ENCODE measurements around the gene RAB40A. TPM values are rescaled to one million over a fixed set of nuclear protein-coding genes. Genes with fewer than 3 reads are reported as not detected.

The RAB40A gene
- total RNA-seq, 2 donors from 2014 or later: 2.6 to 4.3 TPM

- Histone ChIP-seq H3K4me3 (no peak overlapping the region), H3K36me3 (no peaks in the 10 kb centered on the region), H3K9me3 (no peaks in the 10 kb centered on the region), H3K27ac (peak overlapping the region; percentile 93 to 96), H3K27me3 (replicated peaks; ENCODE audit: insufficient read depth) (no peaks in the 10 kb centered on the region), H3K4me1 (ENCODE audit: control insufficient read depth in 1 of 2, low read depth in 2 of 2) (peaks cover 24 to 51% of the 10 kb centered on the region in 2 donors)
- TF ChIP-seq, protein P1, sequence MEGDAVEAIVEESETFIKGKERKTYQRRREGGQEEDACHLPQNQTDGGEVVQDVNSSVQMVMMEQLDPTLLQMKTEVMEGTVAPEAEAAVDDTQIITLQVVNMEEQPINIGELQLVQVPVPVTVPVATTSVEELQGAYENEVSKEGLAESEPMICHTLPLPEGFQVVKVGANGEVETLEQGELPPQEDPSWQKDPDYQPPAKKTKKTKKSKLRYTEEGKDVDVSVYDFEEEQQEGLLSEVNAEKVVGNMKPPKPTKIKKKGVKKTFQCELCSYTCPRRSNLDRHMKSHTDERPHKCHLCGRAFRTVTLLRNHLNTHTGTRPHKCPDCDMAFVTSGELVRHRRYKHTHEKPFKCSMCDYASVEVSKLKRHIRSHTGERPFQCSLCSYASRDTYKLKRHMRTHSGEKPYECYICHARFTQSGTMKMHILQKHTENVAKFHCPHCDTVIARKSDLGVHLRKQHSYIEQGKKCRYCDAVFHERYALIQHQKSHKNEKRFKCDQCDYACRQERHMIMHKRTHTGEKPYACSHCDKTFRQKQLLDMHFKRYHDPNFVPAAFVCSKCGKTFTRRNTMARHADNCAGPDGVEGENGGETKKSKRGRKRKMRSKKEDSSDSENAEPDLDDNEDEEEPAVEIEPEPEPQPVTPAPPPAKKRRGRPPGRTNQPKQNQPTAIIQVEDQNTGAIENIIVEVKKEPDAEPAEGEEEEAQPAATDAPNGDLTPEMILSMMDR (IDR thresholded peaks at IDR 0.05): no peak
- DNase-seq (ENCODE audit: low spot score) (no peak), ATAC-seq (ENCODE audit: insufficient number of reproducible peaks, low FRiP score, low read depth) (no peak)
Measured at GRCh38 chrX:103540145-103540544, 20.9 kb upstream of the RAB40A start.

GRCh38 chrX:103539695-103540094 lies 20.4 kb upstream of the RAB40A start:
- Histone ChIP-seq H3K36me3 (no peaks in the 10 kb centered on the region), H3K27me3 (replicated peaks; ENCODE audit: insufficient read depth) (no peaks in the 10 kb centered on the region), H3K9me3 (no peaks in the 10 kb centered on the region), H3K27ac (peak overlapping the region; percentile 93 to 96), H3K4me3 (no peak overlapping the region), H3K4me1 (ENCODE audit: control insufficient read depth in 1 of 2, low read depth in 2 of 2) (peaks cover 24 to 55% of the 10 kb centered on the region in 2 donors)
- TF ChIP-seq, protein P1 (IDR thresholded peaks at IDR 0.05): no peak
- no peak for ATAC-seq (ENCODE audit: insufficient number of reproducible peaks, low FRiP score, low read depth)
- no peak for DNase-seq (ENCODE audit: low spot score)

DNA sequence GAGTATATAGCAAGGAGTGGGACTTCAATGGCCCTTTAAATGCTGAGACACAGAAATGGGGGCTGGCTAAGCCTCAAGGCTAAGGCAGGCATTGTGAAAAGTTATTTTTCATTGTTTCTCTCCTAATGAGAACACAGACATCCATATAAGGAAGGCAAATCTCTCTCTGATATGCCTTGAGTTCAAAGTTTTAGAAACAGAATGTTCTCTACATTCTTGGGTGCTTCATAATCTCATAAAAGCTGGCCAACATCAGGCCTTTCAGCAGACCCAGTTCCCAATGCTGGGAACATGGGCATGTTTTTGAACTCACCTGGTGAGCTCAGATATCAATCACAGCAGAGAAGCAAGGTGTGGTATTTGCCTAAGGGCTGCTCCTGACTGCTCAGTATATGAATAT lies 19.4 kb upstream of the RAB40A start:
- TF ChIP-seq, protein P1 (IDR thresholded peaks at IDR 0.05): no peak
- Histone ChIP-seq H3K4me3 (no peak overlapping the region), H3K36me3 (no peaks in the 10 kb centered on the region), H3K9me3 (no peaks in the 10 kb centered on the region), H3K27me3 (replicated peaks; ENCODE audit: insufficient read depth) (no peaks in the 10 kb centered on the region), H3K27ac (peak overlapping the region; percentile 93 to 96), H3K4me1 (ENCODE audit: control insufficient read depth in 1 of 2, low read depth in 2 of 2) (peaks cover 24 to 65% of the 10 kb centered on the region in 2 donors)
- peak; percentile 47 for ATAC-seq (ENCODE audit: insufficient number of reproducible peaks, low FRiP score, low read depth)
- DNase-seq (ENCODE audit: low spot score): no peak

DNA sequence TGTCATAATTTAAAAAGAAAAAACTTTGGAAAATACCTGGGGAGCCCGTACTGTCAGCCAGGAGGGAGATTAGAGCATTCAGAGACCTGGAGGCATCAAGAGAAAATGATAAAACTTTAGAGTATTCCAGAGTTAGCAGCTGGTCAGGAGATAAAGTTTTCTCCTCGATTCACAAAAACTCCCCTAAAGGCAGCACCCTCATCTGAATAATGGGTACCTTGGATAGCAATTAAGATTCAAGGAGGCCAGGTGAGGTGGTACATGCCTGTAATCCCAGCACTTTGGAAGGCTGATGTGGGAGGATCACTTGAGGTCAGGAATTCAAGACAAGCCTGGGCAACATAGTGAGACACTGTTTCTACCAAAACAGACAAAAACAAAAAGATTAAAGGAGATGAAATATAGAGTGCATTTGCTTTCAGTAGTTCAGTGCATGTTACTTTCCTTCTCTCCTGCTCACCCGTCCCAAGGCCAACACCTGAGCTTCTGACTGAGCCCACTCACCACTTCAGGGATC lies 18.6 kb upstream of the RAB40A start:
- Histone ChIP-seq H3K4me1 (ENCODE audit: control insufficient read depth in 1 of 2, low read depth in 2 of 2) (peaks cover 24 to 67% of the 10 kb centered on the region in 2 donors), H3K27ac (peak overlapping the region; percentile 93 to 96), H3K36me3 (no peaks in the 10 kb centered on the region), H3K4me3 (no peak overlapping the region), H3K9me3 (no peaks in the 10 kb centered on the region), H3K27me3 (replicated peaks; ENCODE audit: insufficient read depth) (no peaks in the 10 kb centered on the region)
- ATAC-seq (ENCODE audit: insufficient number of reproducible peaks, low FRiP score, low read depth) (no peak), DNase-seq (ENCODE audit: low spot score) (no peak)
- TF ChIP-seq, protein P1 (IDR thresholded peaks at IDR 0.05): no peak

GRCh38 chrX:103536732-103537131 lies 17.4 kb upstream of the RAB40A start:
- ATAC-seq (ENCODE audit: insufficient number of reproducible peaks, low FRiP score, low read depth) (no peak), DNase-seq (ENCODE audit: low spot score) (no peak)
- Histone ChIP-seq H3K9me3 (no peaks in the 10 kb centered on the region), H3K4me3 (no peak overlapping the region), H3K36me3 (no peaks in the 10 kb centered on the region), H3K27me3 (replicated peaks; ENCODE audit: insufficient read depth) (no peaks in the 10 kb centered on the region), H3K27ac (peak overlapping the region; percentile 93 to 96), H3K4me1 (ENCODE audit: control insufficient read depth in 1 of 2, low read depth in 2 of 2) (peaks cover 24 to 67% of the 10 kb centered on the region in 2 donors)
- TF ChIP-seq, protein P1 (IDR thresholded peaks at IDR 0.05): no peak
